Parathyroid adenoma (tissue), 2 donors: ENCODE data around the gene STK32C.

ENCODE experiments used
- H2AFZ ChIP-seq: fragments of 300-600 bp; sonication (generic); one replicate; pipeline ENCODE4 v1.7.0; 2017; ENCODE audit warnings: antibody characterized with exemption, mild to moderate bottlenecking
- H3K27ac ChIP-seq: fragments of 300-600 bp; sonication (generic); one replicate; pipeline ENCODE4 v1.7.0; 2017
- H3K27me3 ChIP-seq: fragments of 300-600 bp; sonication (generic); one replicate; pipeline ENCODE4 v1.7.0; 2017; ENCODE audit warnings: low read length; ENCODE audit not compliant: control insufficient read depth, insufficient read depth
- H3K36me3 ChIP-seq: fragments of 300-600 bp; sonication (generic); one replicate; pipeline ENCODE4 v1.7.0; 2017; ENCODE audit warnings: low read length; ENCODE audit not compliant: control insufficient read depth, insufficient read depth
- H3K4me1 ChIP-seq: fragments of 300-600 bp; sonication (generic); one replicate; pipeline ENCODE4 v1.7.0; 2017; ENCODE audit warnings: control low read depth
- H3K4me2 ChIP-seq: fragments of 300-600 bp; sonication (generic); one replicate; pipeline ENCODE4 v1.7.0; 2017; ENCODE audit warnings: low read length
- H3K4me3 ChIP-seq: fragments of 300-600 bp; sonication (generic); one replicate; pipeline ENCODE4 v1.7.0; 2017; ENCODE audit warnings: low read depth, low read length
- H3K79me2 ChIP-seq: fragments of 300-600 bp; sonication (generic); one replicate; pipeline ENCODE4 v1.7.0; 2017; ENCODE audit warnings: control low read depth
- H3K9ac ChIP-seq: fragments of 300-600 bp; sonication (generic); one replicate; pipeline ENCODE4 v1.7.0; 2017; ENCODE audit warnings: mild to moderate bottlenecking
- H3K9me3 ChIP-seq: fragments of 300-600 bp; sonication (generic); one replicate; pipeline ENCODE4 v1.7.0; 2017; ENCODE audit warnings: low read length; ENCODE audit not compliant: control insufficient read depth
- TF ChIP-seq, protein P1 (sequence below): fragments of 300-600 bp; sonication (generic); IDR thresholded peaks from one replicate; pipeline ENCODE4 v1.7.0; 2017; ENCODE audit warnings: antibody characterized with exemption, mild to moderate bottlenecking
- donor health status: primary hyperparathyroidism.

STK32C gene

GRCh38 chr10:132336064-132336746 is 28.5 kb upstream of the STK32C start:
- H3K27ac ChIP-seq, result peak overlapping the region; percentile 13
- H2AFZ ChIP-seq, result peak overlapping the region; percentile 17
- no peak overlapping the region for H3K9ac ChIP-seq
- TF ChIP-seq, protein P1, sequence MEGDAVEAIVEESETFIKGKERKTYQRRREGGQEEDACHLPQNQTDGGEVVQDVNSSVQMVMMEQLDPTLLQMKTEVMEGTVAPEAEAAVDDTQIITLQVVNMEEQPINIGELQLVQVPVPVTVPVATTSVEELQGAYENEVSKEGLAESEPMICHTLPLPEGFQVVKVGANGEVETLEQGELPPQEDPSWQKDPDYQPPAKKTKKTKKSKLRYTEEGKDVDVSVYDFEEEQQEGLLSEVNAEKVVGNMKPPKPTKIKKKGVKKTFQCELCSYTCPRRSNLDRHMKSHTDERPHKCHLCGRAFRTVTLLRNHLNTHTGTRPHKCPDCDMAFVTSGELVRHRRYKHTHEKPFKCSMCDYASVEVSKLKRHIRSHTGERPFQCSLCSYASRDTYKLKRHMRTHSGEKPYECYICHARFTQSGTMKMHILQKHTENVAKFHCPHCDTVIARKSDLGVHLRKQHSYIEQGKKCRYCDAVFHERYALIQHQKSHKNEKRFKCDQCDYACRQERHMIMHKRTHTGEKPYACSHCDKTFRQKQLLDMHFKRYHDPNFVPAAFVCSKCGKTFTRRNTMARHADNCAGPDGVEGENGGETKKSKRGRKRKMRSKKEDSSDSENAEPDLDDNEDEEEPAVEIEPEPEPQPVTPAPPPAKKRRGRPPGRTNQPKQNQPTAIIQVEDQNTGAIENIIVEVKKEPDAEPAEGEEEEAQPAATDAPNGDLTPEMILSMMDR, result no peak
- peak overlapping the region; percentile 6 for H3K4me3 ChIP-seq
- H3K79me2 ChIP-seq, result no peaks in the 10 kb centered on the region
- no peaks in the 10 kb centered on the region for H3K36me3 ChIP-seq
- peaks cover 15% of the 10 kb centered on the region for H3K4me1 ChIP-seq
- H3K27me3 ChIP-seq, result no peaks in the 10 kb centered on the region
- no peak overlapping the region for H3K4me2 ChIP-seq
- H3K9me3 ChIP-seq, result no peaks in the 10 kb centered on the region

- Histone ChIP-seq H3K27ac (peak overlapping the region; percentile 13), H3K79me2 (no peaks in the 10 kb centered on the region), H3K4me2 (no peak overlapping the region), H3K4me1 (peaks cover 15% of the 10 kb centered on the region), H3K36me3 (no peaks in the 10 kb centered on the region), H3K4me3 (no peak overlapping the region), H2AFZ (peak overlapping the region; percentile 17), H3K27me3 (no peaks in the 10 kb centered on the region), H3K9me3 (no peaks in the 10 kb centered on the region), H3K9ac (no peak overlapping the region)
- TF ChIP-seq, protein P1, result no peak
Measured at GRCh38 chr10:132335189-132336063, 27.7 kb upstream of the STK32C start.

- no peak overlapping the region for H3K9ac ChIP-seq
- no peaks in the 10 kb centered on the region for H3K27me3 ChIP-seq
- no peaks in the 10 kb centered on the region for H3K79me2 ChIP-seq
- no peak overlapping the region for H3K4me3 ChIP-seq
- peaks cover 15% of the 10 kb centered on the region for H3K4me1 ChIP-seq
- no peak overlapping the region for H3K4me2 ChIP-seq
- H3K27ac ChIP-seq, result peak overlapping the region; percentile 3
- no peaks in the 10 kb centered on the region for H3K9me3 ChIP-seq
- TF ChIP-seq, protein P1, result no peak
- no peaks in the 10 kb centered on the region for H3K36me3 ChIP-seq
- no peak overlapping the region for H2AFZ ChIP-seq
Measured at GRCh38 chr10:132334631-132335188, 27.0 kb upstream of the STK32C start.

- no peaks in the 10 kb centered on the region for H3K79me2 ChIP-seq
- H3K4me1 ChIP-seq, result peaks cover 15% of the 10 kb centered on the region
Measured at GRCh38 chr10:132333386-132333785, 25.6 kb upstream of the STK32C start.

More at GRCh38 chr10:132333386-132333785, 25.6 kb upstream of the STK32C start:
- Histone ChIP-seq H3K27me3 (no peaks in the 10 kb centered on the region), H3K4me3 (no peak overlapping the region), H2AFZ (no peak overlapping the region), H3K4me2 (no peak overlapping the region), H3K9me3 (no peaks in the 10 kb centered on the region), H3K27ac (no peak overlapping the region), H3K36me3 (no peaks in the 10 kb centered on the region), H3K9ac (no peak overlapping the region)
- TF ChIP-seq, protein P1, result no peak
